Smooth muscle cell (in vitro differentiated cells): ENCODE data around the gene TARBP1. TPM values are rescaled to one million over a fixed set of nuclear protein-coding genes. Genes with fewer than 3 reads are reported as not detected.

Experiments
- DNase-seq: peaks from one replicate; lab custom pipeline; 2025; ENCODE audit not compliant: unreplicated experiment; lab: John Stamatoyannopoulos, UW
- H2AFZ ChIP-seq: fragments of 200-600 bp; sonication (generic); 2 replicates; pipeline ENCODE4 v1.6.0; 2016; ENCODE audit warnings: antibody characterized with exemption, low read depth, mild to moderate bottlenecking
- H3F3A ChIP-seq: fragments of 200-600 bp; sonication (generic); 2 replicates; pipeline ENCODE4 v1.6.0; 2017; ENCODE audit warnings: antibody characterized with exemption, low read depth
- H3K27ac ChIP-seq: fragments of 200-600 bp; sonication (generic); 2 replicates; pipeline ENCODE4 v1.5.1; 2016; ENCODE audit warnings: low read depth, mild to moderate bottlenecking
- H3K27me3 ChIP-seq: fragments of 200-600 bp; sonication (generic); 2 replicates; pipeline ENCODE4 v1.6.1; 2016; ENCODE audit warnings: low read depth, mild to moderate bottlenecking
- H3K36me3 ChIP-seq: fragments of 200-600 bp; sonication (generic); 2 replicates; pipeline ENCODE4 v1.5.1; 2016; ENCODE audit warnings: low read depth
- H3K4me1 ChIP-seq: fragments of 200-600 bp; sonication (generic); 2 replicates; pipeline ENCODE4 v1.5.1; 2016; ENCODE audit warnings: low read depth
- H3K4me2 ChIP-seq: fragments of 200-600 bp; sonication (generic); 2 replicates; pipeline ENCODE4 v1.6.0; 2016; ENCODE audit warnings: mild to moderate bottlenecking
- H3K4me3 ChIP-seq: fragments of 200-600 bp; sonication (generic); 2 replicates; pipeline ENCODE4 v1.5.1; 2016; ENCODE audit warnings: mild to moderate bottlenecking
- H3K79me2 ChIP-seq: fragments of 200-600 bp; sonication (generic); 2 replicates; pipeline ENCODE4 v1.6.0; 2016; ENCODE audit warnings: low read depth, mild to moderate bottlenecking
- H3K9ac ChIP-seq: fragments of 200-600 bp; sonication (generic); 2 replicates; pipeline ENCODE4 v1.6.0; 2016; ENCODE audit warnings: low read depth
- H3K9me3 ChIP-seq: fragments of 200-600 bp; sonication (generic); replicated peaks from 2 replicates; pipeline ENCODE4 v1.5.1; 2016; ENCODE audit warnings: low read depth
- H4K20me1 ChIP-seq: fragments of 200-600 bp; sonication (generic); 2 replicates; pipeline ENCODE4 v1.6.0; 2016; ENCODE audit warnings: low read depth
- WGBS: methylation state at CpG from one replicate; pipeline ENCODE4 v1.1.7; 2016; ENCODE audit warnings: low lambda C conversion rate; 5-methylcytosine and 5-hydroxymethylcytosine counted together
- polyA plus RNA-seq: library from polyadenylated mRNA; unstranded; fragments of >200 nt; fragmentation: Nextera tagmentation; extraction: Ambion mirVana; gene quantifications from 2 replicates; pipeline ENCODE4 v1.2.1, GENCODE V29; 2016
- total RNA-seq: library from RNA; depleted of rRNA; stranded (reverse); fragments of >200 nt; gene quantifications from 2 replicates; pipeline ENCODE4 v1.2.3, GENCODE V29; 2014
- TF ChIP-seq, protein P1 (sequence below): fragments of 200-600 bp; sonication (generic); IDR thresholded peaks from 2 replicates; pipeline ENCODE4 v1.5.1; 2017; ENCODE audit warnings: borderline replicate concordance, mild to moderate bottlenecking, antibody characterized with exemption; ENCODE audit not compliant: insufficient read depth, poor library complexity, severe bottlenecking

The TARBP1 gene
- total and polyA plus RNA-seq, 2 experiments from 2014 or later = 6.1 to 28.9 TPM

DNA sequence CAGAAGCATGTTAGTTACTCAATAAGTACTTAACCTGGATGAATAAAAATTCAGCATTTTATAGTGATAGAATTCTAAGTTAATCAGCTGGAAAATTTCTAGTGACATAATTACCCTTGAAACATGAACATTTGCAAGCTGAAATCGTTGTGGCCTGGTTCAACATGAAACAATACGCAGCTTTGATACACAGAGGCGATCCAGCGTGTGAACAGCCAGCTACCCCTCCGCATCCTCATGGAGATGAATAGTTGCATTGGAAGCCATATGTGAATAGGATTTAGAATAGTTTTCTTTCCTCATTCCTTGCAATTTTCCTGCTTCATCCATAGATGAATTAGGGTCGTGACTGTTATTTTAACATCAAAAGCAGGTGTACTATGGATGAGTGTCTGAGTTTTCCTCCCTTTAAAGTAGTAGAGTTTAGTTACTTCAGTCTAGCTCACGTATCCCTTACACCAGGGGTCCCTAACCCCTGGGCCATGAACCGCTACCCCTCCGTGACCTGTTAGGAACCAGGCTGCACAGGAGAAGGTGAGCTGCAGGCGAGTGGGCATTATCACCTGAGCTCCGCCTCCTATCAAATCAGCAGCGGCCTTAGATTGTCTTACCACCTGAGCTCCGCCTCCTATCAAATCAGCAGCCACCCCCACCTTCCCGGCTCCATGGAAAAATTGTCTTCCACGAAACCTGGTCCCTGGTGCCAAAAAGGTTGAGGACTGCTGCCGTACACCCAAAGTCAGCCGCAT, 6.2 kb upstream of the TARBP1 start:
- no peak overlapping the region for H2AFZ ChIP-seq
- no peak overlapping the region for H3K27ac ChIP-seq
- peaks cover 27% of the 10 kb centered on the region for H3K27me3 ChIP-seq
- no peaks in the 10 kb centered on the region for H3K79me2 ChIP-seq
- no peaks in the 10 kb centered on the region for H3K9me3 ChIP-seq
- no peaks in the 10 kb centered on the region for H3K36me3 ChIP-seq
- 88% methylated on average over 17 of the region's 17 CpGs for WGBS
- DNase-seq = no peak
- H3K4me3 ChIP-seq = no peak overlapping the region
- H3F3A ChIP-seq = no peaks in the 10 kb centered on the region
- H3K9ac ChIP-seq = no peak overlapping the region
- TF ChIP-seq, protein P1, sequence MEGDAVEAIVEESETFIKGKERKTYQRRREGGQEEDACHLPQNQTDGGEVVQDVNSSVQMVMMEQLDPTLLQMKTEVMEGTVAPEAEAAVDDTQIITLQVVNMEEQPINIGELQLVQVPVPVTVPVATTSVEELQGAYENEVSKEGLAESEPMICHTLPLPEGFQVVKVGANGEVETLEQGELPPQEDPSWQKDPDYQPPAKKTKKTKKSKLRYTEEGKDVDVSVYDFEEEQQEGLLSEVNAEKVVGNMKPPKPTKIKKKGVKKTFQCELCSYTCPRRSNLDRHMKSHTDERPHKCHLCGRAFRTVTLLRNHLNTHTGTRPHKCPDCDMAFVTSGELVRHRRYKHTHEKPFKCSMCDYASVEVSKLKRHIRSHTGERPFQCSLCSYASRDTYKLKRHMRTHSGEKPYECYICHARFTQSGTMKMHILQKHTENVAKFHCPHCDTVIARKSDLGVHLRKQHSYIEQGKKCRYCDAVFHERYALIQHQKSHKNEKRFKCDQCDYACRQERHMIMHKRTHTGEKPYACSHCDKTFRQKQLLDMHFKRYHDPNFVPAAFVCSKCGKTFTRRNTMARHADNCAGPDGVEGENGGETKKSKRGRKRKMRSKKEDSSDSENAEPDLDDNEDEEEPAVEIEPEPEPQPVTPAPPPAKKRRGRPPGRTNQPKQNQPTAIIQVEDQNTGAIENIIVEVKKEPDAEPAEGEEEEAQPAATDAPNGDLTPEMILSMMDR = no peak
- no peaks in the 10 kb centered on the region for H3K4me1 ChIP-seq
- H4K20me1 ChIP-seq = no peaks in the 10 kb centered on the region
- no peak overlapping the region for H3K4me2 ChIP-seq

DNA sequence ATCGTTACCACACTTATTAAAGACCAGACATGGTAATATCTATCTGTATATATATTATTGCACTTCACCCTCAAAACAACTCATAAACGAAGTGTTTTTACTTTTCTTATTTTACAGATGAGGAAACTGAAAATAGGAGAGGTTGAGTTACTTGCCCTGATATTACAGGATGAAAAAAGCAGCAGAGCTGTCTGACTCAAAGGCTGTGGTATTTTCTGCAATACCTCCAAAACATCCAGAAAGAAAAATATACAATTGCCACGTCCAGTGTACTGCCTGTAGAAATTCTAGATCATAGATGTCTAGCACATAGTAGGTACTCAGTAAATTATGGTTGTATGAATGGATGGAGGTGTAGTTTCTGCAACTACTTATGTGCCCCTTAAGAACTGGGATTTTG, 5.2 kb upstream of the TARBP1 start:
- Histone ChIP-seq H3K9ac (no peak overlapping the region), H3K27me3 (peaks cover 30% of the 10 kb centered on the region), H3K4me1 (no peaks in the 10 kb centered on the region), H3K36me3 (no peaks in the 10 kb centered on the region), H3K9me3 (no peaks in the 10 kb centered on the region), H3K4me3 (no peak overlapping the region), H2AFZ (no peak overlapping the region), H3K27ac (no peak overlapping the region), H4K20me1 (no peaks in the 10 kb centered on the region), H3K79me2 (no peaks in the 10 kb centered on the region), H3K4me2 (no peak overlapping the region), H3F3A (no peaks in the 10 kb centered on the region)
- no peak for DNase-seq
- TF ChIP-seq, protein P1 = no peak
- 67% methylated on average over 3 of the region's 3 CpGs for WGBS

DNA sequence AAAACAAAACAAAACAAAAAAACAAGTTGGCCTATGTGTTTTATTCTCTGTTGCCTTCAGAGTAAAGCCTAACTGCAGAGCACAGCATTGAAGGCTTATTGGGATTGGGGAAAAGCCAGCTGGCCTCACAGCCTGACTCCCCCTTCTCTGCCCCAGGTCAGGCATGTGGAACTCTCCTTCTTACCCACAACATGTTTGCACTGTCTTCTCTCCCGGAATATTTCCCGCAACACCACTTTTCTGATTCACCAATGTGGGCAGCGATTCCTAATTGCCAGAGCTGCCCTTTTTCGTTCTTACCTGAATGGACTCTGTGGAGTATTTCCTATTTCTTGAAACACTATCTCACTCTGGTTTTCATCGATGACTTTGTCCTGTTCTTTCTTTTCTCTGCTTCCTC, 2.8 kb upstream of the TARBP1 start:
- Histone ChIP-seq H3K4me1 (peaks cover 7% of the 10 kb centered on the region), H3K9ac (no peak overlapping the region), H3K27ac (no peak overlapping the region), H3K4me3 (no peak overlapping the region), H3K79me2 (peaks cover 7% of the 10 kb centered on the region), H3F3A (no peaks in the 10 kb centered on the region), H4K20me1 (no peaks in the 10 kb centered on the region), H3K4me2 (no peak overlapping the region), H3K36me3 (no peaks in the 10 kb centered on the region), H3K27me3 (peaks cover 30% of the 10 kb centered on the region), H2AFZ (no peak overlapping the region), H3K9me3 (no peaks in the 10 kb centered on the region)
- no peak for DNase-seq
- 94% methylated on average over 5 of the region's 5 CpGs for WGBS
- TF ChIP-seq, protein P1 = no peak

DNA sequence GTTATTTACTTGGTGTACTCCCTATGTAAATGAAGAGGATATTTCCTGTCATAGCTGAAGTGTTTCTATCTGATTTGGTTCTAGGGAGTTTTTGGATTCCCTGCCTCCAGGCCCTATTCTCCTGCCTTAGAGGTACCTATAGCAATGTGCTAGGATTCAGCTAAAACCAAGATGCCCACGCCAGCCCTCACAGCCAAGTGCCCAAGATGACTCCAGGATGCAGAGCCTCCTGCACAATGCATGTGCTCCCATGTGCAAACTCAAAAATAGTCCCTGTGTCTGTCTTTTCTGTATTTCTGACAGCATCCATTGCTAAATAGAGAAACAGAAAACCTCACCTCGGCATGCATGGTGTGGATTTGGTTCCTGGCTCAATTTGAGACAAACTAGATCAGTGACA, 887 bp upstream of the TARBP1 start:
- TF ChIP-seq, protein P1 = no peak
- H3K4me1 ChIP-seq = peaks cover 7% of the 10 kb centered on the region
- no peak overlapping the region for H3K4me3 ChIP-seq
- no peaks in the 10 kb centered on the region for H3K36me3 ChIP-seq
- H3F3A ChIP-seq = no peaks in the 10 kb centered on the region
- H3K9me3 ChIP-seq = no peaks in the 10 kb centered on the region
- peaks cover 9% of the 10 kb centered on the region for H3K79me2 ChIP-seq
- no peak overlapping the region for H3K9ac ChIP-seq
- 81% methylated on average over 2 of the region's 2 CpGs for WGBS
- H3K27me3 ChIP-seq = peaks cover 30% of the 10 kb centered on the region
- H4K20me1 ChIP-seq = no peaks in the 10 kb centered on the region
- H2AFZ ChIP-seq = no peak overlapping the region
- H3K27ac ChIP-seq = no peak overlapping the region
- no peak for DNase-seq
- H3K4me2 ChIP-seq = no peak overlapping the region
